Panc1 (cell line): Measurements from ENCODE around the gene RPL18.

ENCODE experiments used
- CTCF ChIP-seq: fragments of 450-650 bp; IDR thresholded peaks from 2 replicates; pipeline ENCODE4 v1.5.1; 2017; ENCODE audit warnings: mild to moderate bottlenecking
- POLR2AphosphoS5 ChIP-seq: IDR thresholded peaks from 2 replicates; pipeline ENCODE4 v1.6.1; 2012; ENCODE audit warnings: mild to moderate bottlenecking, low read depth, low read length, moderate library complexity
- TF ChIP-seq, protein P1 (sequence below), 2 experiments: IDR thresholded peaks; 2 replicates each; pipeline ENCODE4 v1.6.1; 2011 to 2012; ENCODE audit warnings: low read depth in 2 of 2, control low read depth in 1 of 2, low read length in 1 of 2, mild to moderate bottlenecking in 1 of 2, moderate library complexity in 1 of 2; ENCODE audit not compliant: insufficient read depth in 1 of 2

- TF ChIP-seq CTCF, result no peak
- TF ChIP-seq POLR2AphosphoS5, result no peak
- TF ChIP-seq, protein P1, sequence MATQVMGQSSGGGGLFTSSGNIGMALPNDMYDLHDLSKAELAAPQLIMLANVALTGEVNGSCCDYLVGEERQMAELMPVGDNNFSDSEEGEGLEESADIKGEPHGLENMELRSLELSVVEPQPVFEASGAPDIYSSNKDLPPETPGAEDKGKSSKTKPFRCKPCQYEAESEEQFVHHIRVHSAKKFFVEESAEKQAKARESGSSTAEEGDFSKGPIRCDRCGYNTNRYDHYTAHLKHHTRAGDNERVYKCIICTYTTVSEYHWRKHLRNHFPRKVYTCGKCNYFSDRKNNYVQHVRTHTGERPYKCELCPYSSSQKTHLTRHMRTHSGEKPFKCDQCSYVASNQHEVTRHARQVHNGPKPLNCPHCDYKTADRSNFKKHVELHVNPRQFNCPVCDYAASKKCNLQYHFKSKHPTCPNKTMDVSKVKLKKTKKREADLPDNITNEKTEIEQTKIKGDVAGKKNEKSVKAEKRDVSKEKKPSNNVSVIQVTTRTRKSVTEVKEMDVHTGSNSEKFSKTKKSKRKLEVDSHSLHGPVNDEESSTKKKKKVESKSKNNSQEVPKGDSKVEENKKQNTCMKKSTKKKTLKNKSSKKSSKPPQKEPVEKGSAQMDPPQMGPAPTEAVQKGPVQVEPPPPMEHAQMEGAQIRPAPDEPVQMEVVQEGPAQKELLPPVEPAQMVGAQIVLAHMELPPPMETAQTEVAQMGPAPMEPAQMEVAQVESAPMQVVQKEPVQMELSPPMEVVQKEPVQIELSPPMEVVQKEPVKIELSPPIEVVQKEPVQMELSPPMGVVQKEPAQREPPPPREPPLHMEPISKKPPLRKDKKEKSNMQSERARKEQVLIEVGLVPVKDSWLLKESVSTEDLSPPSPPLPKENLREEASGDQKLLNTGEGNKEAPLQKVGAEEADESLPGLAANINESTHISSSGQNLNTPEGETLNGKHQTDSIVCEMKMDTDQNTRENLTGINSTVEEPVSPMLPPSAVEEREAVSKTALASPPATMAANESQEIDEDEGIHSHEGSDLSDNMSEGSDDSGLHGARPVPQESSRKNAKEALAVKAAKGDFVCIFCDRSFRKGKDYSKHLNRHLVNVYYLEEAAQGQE (IDR thresholded peaks at IDR 0.05; ENCODE audit: insufficient read depth in 1 of 2, low read depth in 2 of 2, low read length in 1 of 2), result no peak
Observed at GRCh38 chr19:48650974-48651682, 32.1 kb upstream of the RPL18 start.
